IPS-15b (cell line): ENCODE measurements around the gene NAPA.

Source experiments
- H3K27me3 ChIP-seq: one replicate; pipeline ENCODE4 v1.6.1; 2013; ENCODE audit warnings: low read length; ENCODE audit not compliant: control insufficient read depth, insufficient read depth
- H3K36me3 ChIP-seq: one replicate; pipeline ENCODE4 v1.6.1; 2013; ENCODE audit warnings: low read length; ENCODE audit not compliant: control insufficient read depth, insufficient read depth
- H3K4me1 ChIP-seq: one replicate; pipeline ENCODE4 v1.6.1; 2013; ENCODE audit warnings: mild to moderate bottlenecking, low read length; ENCODE audit not compliant: control insufficient read depth, insufficient read depth
- H3K4me3 ChIP-seq: one replicate; pipeline ENCODE4 v1.5.1; 2013; ENCODE audit warnings: low read depth, low read length
- H3K9ac ChIP-seq: one replicate; pipeline ENCODE4 v1.6.1; 2013; ENCODE audit warnings: low read depth, mild to moderate bottlenecking, low read length
- H3K9me3 ChIP-seq: one replicate; pipeline ENCODE4 v1.6.1; 2013; ENCODE audit warnings: mild to moderate bottlenecking, low read length; ENCODE audit not compliant: control insufficient read depth, insufficient read depth

NAPA gene

DNA sequence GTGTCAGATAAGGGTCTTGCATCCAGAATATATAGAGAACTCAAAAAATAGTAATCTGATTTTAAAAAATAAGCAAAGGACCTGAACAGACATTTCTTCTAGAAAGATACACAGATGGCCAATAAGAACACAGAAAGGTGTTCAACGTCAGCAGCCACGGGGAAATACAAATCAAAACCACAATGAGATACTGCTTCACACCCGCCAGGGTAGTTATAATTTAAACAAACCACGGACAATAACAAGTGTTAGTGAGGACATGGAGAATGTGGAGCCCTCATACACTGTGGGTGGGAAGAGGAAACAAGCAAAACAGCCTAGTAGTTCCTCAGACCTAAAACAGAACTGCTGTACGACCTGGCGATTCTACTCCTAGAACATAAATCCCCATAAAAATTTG lies 26.7 kb upstream of the NAPA start:
- H3K9ac ChIP-seq, result no peak overlapping the region
- H3K4me3 ChIP-seq, result no peak overlapping the region
- H3K36me3 ChIP-seq, result no peaks in the 10 kb centered on the region
- H3K4me1 ChIP-seq, result no peaks in the 10 kb centered on the region
- H3K9me3 ChIP-seq, result no peaks in the 10 kb centered on the region
- H3K27me3 ChIP-seq, result no peaks in the 10 kb centered on the region

DNA sequence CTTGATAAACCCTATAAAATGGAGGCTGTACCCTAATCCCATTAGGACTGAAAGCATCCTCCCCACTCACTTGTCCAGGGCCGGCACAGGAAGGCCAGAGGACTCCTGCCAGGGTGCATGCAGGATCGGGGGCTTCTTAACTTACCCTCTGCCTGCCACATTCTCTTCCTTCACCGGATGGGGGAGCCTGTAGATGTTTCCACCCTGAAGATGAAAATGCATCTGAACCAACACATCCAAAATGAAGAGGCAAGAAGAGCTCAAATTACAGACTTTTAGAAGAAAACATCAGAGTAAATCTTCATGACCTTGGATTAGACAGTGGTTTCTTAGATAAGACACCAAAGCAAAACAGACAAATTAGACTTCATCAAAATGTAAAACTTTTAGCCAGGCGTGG lies 25.9 kb upstream of the NAPA start:
- no peaks in the 10 kb centered on the region for H3K27me3 ChIP-seq
- no peaks in the 10 kb centered on the region for H3K4me1 ChIP-seq
- no peak overlapping the region for H3K4me3 ChIP-seq
- no peaks in the 10 kb centered on the region for H3K36me3 ChIP-seq
- no peaks in the 10 kb centered on the region for H3K9me3 ChIP-seq
- H3K9ac ChIP-seq, result no peak overlapping the region

- H3K9me3 ChIP-seq, result no peaks in the 10 kb centered on the region
- no peak overlapping the region for H3K9ac ChIP-seq
- H3K4me1 ChIP-seq, result no peaks in the 10 kb centered on the region
- H3K36me3 ChIP-seq, result no peaks in the 10 kb centered on the region
- H3K4me3 ChIP-seq, result no peak overlapping the region
- H3K27me3 ChIP-seq, result no peaks in the 10 kb centered on the region
These were observed 25.0 kb upstream of the NAPA start for GRCh38 chr19:47539747-47540311.

- Histone ChIP-seq H3K27me3 (no peaks in the 10 kb centered on the region), H3K9me3 (no peaks in the 10 kb centered on the region), H3K36me3 (no peaks in the 10 kb centered on the region), H3K4me3 (no peak overlapping the region), H3K4me1 (no peaks in the 10 kb centered on the region), H3K9ac (no peak overlapping the region)
These were observed 23.9 kb upstream of the NAPA start for GRCh38 chr19:47538812-47539211.

DNA sequence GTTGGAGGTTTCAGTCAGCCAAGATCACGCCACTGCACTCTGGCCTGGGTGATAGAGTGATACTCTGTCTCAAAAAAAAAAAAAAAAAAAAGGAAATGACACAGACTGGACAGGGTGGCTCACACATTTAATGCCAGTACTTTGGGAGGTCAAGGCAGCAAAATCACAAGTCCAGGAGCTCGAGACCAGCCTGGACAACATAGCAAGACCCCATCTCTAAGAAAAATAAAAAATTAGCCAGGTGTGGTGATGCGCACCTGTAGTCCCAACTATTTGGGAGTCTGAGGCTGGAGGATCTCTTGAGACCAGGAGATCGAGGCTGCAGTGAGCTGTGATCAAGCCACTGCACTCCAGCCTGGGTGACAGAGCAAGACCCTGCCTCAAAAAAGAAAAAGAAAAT lies 22.6 kb upstream of the NAPA start:
- Histone ChIP-seq H3K27me3 (no peaks in the 10 kb centered on the region), H3K4me3 (no peak overlapping the region)

DNA sequence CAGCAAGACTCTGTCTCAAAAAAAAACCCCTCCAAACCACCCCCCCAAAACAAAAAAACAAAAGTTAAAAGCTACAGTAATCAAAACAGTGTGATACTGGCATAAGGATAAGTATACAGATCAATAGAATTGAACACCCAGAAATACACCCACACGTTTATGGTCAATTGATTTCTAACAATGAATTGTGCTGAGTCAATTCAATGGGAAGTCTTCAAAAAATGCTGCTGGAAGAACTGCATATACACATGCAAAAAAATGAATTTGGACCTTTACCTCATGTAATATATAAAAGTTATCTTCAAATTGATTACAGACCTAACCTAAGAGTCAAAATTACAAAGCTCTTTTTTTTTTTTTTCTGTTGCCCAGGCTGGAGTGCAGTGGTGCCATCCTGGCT lies 19.8 kb upstream of the NAPA start:
- no peak overlapping the region for H3K4me3 ChIP-seq
- no peak overlapping the region for H3K9ac ChIP-seq
- no peaks in the 10 kb centered on the region for H3K27me3 ChIP-seq
- H3K4me1 ChIP-seq, result no peaks in the 10 kb centered on the region
- H3K36me3 ChIP-seq, result no peaks in the 10 kb centered on the region
- no peaks in the 10 kb centered on the region for H3K9me3 ChIP-seq

More for the DNA sequence above, 22.6 kb upstream of the NAPA start:
- no peaks in the 10 kb centered on the region for H3K4me1 ChIP-seq
- H3K36me3 ChIP-seq, result no peaks in the 10 kb centered on the region
- H3K9me3 ChIP-seq, result no peaks in the 10 kb centered on the region
- no peak overlapping the region for H3K9ac ChIP-seq

DNA sequence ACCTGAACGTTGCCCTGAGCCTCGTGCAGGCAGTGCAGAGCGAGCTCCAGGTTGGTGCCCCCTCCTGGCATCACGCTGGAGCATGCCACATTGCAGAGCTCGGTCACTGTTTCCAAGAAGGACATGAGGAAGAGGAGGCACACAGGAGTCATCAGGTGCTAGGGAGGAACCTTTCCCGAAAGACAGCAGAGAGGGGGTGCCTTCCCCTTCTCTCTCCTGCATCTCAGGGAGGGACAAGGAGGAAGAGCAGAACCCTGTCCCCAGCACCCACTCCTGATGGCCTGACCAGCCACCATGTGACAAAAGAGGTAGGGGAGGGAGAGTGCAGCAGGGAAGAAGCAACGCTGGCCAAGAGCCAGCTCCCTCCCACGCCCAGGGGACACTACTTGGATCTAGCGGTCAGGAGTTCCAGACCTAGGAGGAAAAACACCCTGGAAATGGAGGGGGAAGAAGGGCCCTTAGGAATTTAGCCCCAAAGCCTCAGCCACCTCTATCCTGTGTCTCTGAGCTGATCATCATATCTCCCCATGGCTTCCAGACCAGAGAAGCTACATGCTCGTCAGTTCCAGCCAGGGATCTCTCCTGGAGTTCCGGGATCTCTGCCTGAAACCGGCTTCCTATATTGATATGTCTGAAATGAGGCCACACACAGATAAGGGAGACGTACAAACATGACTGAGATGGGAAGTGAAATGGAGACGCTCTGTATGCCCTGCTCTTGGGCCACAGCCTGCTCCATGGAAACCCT lies 17.0 kb upstream of the NAPA start:
- no peaks in the 10 kb centered on the region for H3K4me1 ChIP-seq
- no peak overlapping the region for H3K4me3 ChIP-seq
- H3K27me3 ChIP-seq, result no peaks in the 10 kb centered on the region
- H3K9ac ChIP-seq, result no peak overlapping the region
- H3K36me3 ChIP-seq, result no peaks in the 10 kb centered on the region
- no peaks in the 10 kb centered on the region for H3K9me3 ChIP-seq

- no peak overlapping the region for H3K4me3 ChIP-seq
- no peaks in the 10 kb centered on the region for H3K36me3 ChIP-seq
- H3K27me3 ChIP-seq, result no peaks in the 10 kb centered on the region
- H3K4me1 ChIP-seq, result no peaks in the 10 kb centered on the region
- no peak overlapping the region for H3K9ac ChIP-seq
- no peaks in the 10 kb centered on the region for H3K9me3 ChIP-seq
These were observed 14.3 kb upstream of the NAPA start for GRCh38 chr19:47529018-47529742.

DNA sequence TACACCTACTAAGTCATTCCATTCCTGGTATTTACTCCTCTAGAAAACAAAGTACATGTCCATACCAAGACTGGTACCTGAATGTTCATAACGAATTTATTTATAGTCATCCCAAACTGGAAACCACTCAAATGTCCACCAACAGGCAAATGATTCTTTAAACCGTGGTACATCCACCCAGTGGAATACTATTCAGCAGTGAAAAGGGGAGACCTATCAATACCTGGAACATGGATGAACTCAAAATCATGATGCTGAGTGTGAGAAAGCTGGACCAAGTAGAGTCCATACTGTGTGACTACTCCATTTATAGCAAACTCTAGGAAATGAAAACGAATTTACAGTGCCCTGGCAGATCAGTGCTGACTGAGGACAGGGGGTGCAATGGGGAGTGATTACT lies 11.9 kb upstream of the NAPA start:
- Histone ChIP-seq H3K4me1 (no peaks in the 10 kb centered on the region), H3K9ac (no peak overlapping the region), H3K9me3 (no peaks in the 10 kb centered on the region), H3K27me3 (no peaks in the 10 kb centered on the region), H3K36me3 (no peaks in the 10 kb centered on the region), H3K4me3 (no peak overlapping the region)

- peaks cover 4% of the 10 kb centered on the region for H3K4me1 ChIP-seq
- H3K9ac ChIP-seq, result no peak overlapping the region
- H3K4me3 ChIP-seq, result no peak overlapping the region
- H3K36me3 ChIP-seq, result no peaks in the 10 kb centered on the region
- no peaks in the 10 kb centered on the region for H3K9me3 ChIP-seq
- H3K27me3 ChIP-seq, result no peaks in the 10 kb centered on the region
These were observed 8.6 kb upstream of the NAPA start for GRCh38 chr19:47523473-47523872.

DNA sequence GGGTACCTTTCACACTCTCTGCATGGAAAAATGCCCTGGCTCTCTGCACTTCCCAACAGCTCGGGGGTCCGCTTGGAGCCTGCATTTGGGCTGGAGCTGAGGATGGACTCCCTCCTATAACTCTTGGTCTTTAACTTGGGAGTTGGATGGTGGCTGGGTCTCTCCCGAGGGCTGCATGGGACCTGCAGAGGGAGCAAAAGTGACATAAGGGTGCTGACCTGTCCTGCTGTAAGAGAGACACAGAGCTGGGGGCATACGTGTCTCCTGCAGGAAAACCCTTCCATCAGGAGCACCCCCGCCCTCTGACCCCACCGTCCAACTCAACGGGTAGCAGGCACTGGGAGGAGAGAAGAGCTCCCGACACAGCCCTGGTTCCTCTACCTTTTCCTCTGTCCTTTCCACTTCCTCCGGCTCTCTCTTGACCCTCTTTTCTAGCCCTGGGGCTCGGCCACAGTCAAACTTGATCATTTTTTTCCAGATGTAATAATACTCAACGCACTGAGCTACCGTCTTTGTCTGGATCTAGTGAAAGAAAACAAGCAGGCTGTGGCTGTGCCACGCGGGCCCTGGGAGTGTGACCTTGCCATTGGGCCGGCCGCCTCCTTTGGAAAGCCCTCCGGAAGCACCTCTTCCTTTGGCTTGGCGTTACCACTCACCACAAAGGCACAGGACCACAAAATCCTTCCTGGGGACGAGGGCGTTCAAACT lies 6.8 kb upstream of the NAPA start:
- Histone ChIP-seq H3K36me3 (no peaks in the 10 kb centered on the region), H3K27me3 (no peaks in the 10 kb centered on the region), H3K4me1 (peaks cover 4% of the 10 kb centered on the region), H3K9me3 (no peaks in the 10 kb centered on the region), H3K9ac (no peak overlapping the region), H3K4me3 (no peak overlapping the region)
